ENCODE measurements around the gene VSTM2L.

DNA sequence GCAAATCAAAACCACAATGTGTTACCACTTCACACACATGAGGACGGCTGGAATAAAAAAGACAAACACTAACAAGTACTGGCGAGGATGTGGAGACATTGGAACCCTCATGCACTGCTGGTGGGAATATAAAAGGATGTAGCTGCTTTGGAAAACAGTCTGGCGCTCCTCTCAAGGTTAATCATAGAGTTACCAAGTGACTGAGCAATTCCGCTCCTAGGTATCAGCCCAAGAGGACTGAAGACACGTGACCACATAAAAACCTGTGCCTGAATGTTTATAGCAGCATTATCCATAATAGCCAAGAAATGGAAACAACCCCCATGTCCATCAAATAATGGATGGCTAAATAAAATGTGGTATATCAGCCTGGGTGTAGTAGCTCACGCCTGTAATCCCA lies 45.0 kb downstream of the VSTM2L start:
- no peak for TF ChIP-seq EHF (CRISPR knock-in tag; IDR thresholded peaks at IDR 0.05)
- TF ChIP-seq POLR2A (IDR thresholded peaks at IDR 0.05; ENCODE audit: low read length): no peak
